Uterus (tissue), 2 donors: ENCODE results near the gene ELP2.

Source experiments
- CTCF ChIP-seq, 4 experiments: fragments of 200-600 bp in 2 of 4; fragments of 450-650 bp in 2 of 4; sonication (generic) in 2 of 4; IDR thresholded peaks; one replicate each; pipeline ENCODE4 v1.5.1; 2016 to 2019; ENCODE audit warnings: antibody characterized with exemption in 4 of 4, mild to moderate bottlenecking in 2 of 4, moderate library complexity in 1 of 4
- POLR2A ChIP-seq, 2 donors: fragments of 450-650 bp; IDR thresholded peaks; one replicate each; pipeline ENCODE4 v1.6.1; 2016; ENCODE audit warnings: antibody characterized with exemption in 2 of 2, mild to moderate bottlenecking in 1 of 2, moderate library complexity in 1 of 2

GRCh38 chr18:36185901-36186460 lies 56.3 kb downstream of the ELP2 start:
- TF ChIP-seq CTCF (IDR thresholded peaks at IDR 0.05) (no peak), POLR2A (IDR thresholded peaks at IDR 0.05) (no peak)
